Spleen (tissue), 7 donors: ENCODE results near the gene COL21A1.

Source experiments
- POLR2A ChIP-seq, 3 donors: fragments of 450-650 bp; IDR thresholded peaks; one replicate each; pipeline ENCODE4 v1.5.1; 2017; ENCODE audit warnings: antibody characterized with exemption in 3 of 3, mild to moderate bottlenecking in 1 of 3
- POLR2AphosphoS5 ChIP-seq, 3 donors: sonication (generic); formaldehyde crosslinking; IDR thresholded peaks; one replicate each; pipeline ENCODE4 v1.5.1; 2017; ENCODE audit warnings: antibody characterized with exemption in 3 of 3
- TF ChIP-seq, protein P1 (sequence below), 11 experiments: fragments of 200-600 bp in 7 of 11; fragments of 450-650 bp in 4 of 11; sonication (generic) in 4 of 11; IDR thresholded peaks in 8 of 11; conservative IDR thresholded peaks in 3 of 11; 1 replicate in 7 of 11; 2 replicates in 4 of 11; pipeline versions ENCODE4 v1.4.0 to v1.8.0; 2016 to 2021; ENCODE audit warnings: antibody characterized with exemption in 11 of 11, inconsistent platforms in 4 of 11, mild to moderate bottlenecking in 1 of 11
- donor health status: DM: no; HTN: no; CAD: no; lungs with moderate emphysema.
- donor health status: DM: no; HTN: no; CAD: no.
- donor health status: DM: no; HTN: no; CAD: no.

DNA sequence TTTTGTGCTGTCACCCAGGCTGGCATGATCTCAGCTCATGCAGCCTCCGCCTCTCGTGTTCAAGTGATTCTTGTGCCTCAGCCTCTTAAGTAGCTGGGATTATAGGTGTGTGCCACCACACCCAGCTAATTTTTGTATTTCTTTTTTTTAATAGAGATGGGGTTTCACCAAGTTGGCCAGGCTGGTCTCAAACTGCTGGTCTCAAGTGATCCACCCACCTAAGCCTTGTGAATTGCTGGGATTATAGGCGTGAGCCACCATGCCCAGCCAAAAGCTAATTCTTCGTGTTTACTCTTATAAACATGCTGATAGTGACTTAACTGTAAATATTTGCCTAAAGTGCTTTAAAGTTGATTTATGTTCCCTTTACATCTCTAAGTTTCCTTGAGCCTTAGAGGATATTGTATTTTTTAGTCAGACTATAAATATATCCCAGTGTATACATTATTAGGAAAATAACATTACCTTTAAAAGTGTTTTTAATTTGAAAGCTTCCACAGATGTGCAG, 91.7 kb downstream of the COL21A1 start:
- TF ChIP-seq, protein P1, sequence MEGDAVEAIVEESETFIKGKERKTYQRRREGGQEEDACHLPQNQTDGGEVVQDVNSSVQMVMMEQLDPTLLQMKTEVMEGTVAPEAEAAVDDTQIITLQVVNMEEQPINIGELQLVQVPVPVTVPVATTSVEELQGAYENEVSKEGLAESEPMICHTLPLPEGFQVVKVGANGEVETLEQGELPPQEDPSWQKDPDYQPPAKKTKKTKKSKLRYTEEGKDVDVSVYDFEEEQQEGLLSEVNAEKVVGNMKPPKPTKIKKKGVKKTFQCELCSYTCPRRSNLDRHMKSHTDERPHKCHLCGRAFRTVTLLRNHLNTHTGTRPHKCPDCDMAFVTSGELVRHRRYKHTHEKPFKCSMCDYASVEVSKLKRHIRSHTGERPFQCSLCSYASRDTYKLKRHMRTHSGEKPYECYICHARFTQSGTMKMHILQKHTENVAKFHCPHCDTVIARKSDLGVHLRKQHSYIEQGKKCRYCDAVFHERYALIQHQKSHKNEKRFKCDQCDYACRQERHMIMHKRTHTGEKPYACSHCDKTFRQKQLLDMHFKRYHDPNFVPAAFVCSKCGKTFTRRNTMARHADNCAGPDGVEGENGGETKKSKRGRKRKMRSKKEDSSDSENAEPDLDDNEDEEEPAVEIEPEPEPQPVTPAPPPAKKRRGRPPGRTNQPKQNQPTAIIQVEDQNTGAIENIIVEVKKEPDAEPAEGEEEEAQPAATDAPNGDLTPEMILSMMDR (IDR thresholded peaks at IDR 0.05 in 8 of 11, conservative IDR thresholded peaks at IDR 0.05 in 3 of 11): no peak
- TF ChIP-seq POLR2A (IDR thresholded peaks at IDR 0.05) (no peak), POLR2AphosphoS5 (IDR thresholded peaks at IDR 0.05) (no peak)
